K562 (cell line): ENCODE measurements around the gene MED12. TPM values are rescaled to one million over a fixed set of nuclear protein-coding genes. Genes with fewer than 3 reads are reported as not detected.

Experiments
- ATAC-seq: fragments of 200-7000 bp; cut with Tn5 transposase; 3 replicates; pipeline ENCODE4 v1.9.1; 2020; ENCODE audit warnings: moderate library complexity
- BruUV-seq: library from RNA; stranded (reverse); fragments of 400-500 nt; replicated peaks from 2 replicates; lab custom pipeline; 2021; lab: Mats Ljungman, UMichigan
- CTCF ChIA-PET: fragments of 300-600 bp; formaldehyde crosslinking; extraction: SDS; loops from one replicate; lab custom pipeline; 2021; ENCODE audit warnings: low intra/inter-chr PET ratio; lab: Yijun Ruan, JAX
- POLR2A ChIA-PET: fragments of 300-600, 350-650 bp; sonication (Branson Sonifier 250); formaldehyde crosslinking; extraction: SDS; loops from one replicate; lab custom pipeline; 2021; ENCODE audit warnings: antibody characterized with exemption, inconsistent platforms; lab: Yijun Ruan, JAX
- DNase-seq, 4 experiments: peaks; one replicate each; pipeline versions ENCODE4 v3.0.0 to v3.0.0-alpha.2; 2011 to 2018; ENCODE audit warnings: low spot score in 3 of 4, mixed read lengths in 3 of 4; ENCODE audit errors: extremely low read depth in 1 of 4
- FAIRE-seq: peaks from 2 replicates; lab custom pipeline; 2011; peaks lifted over from hg19 to GRCh38; lab: Jason Lieb, UNC
- H2AFZ ChIP-seq: 2 replicates; pipeline ENCODE4 v1.6.0; 2011; ENCODE audit warnings: low read depth, low read length, control low read depth, inconsistent platforms
- H3K27ac ChIP-seq: fragments of 200-600 bp; 3 replicates; pipeline ENCODE4 v1.8.0; 2011; ENCODE audit warnings: low read depth, mild to moderate bottlenecking, control low read depth, inconsistent platforms, low read length, moderate library complexity, mixed read lengths; ENCODE audit errors: extremely low read depth
- H3K27me3 ChIP-seq, 2 experiments: fragments of 300-600 bp in 1 of 2; 2 replicates in 1 of 2; 3 replicates in 1 of 2; pipeline versions ENCODE4 v1.6.0 to v1.8.0; 2011; ENCODE audit warnings: inconsistent platforms in 2 of 2, low read length in 2 of 2, mild to moderate bottlenecking in 1 of 2, mixed read lengths in 1 of 2, moderate library complexity in 1 of 2; ENCODE audit not compliant: control insufficient read depth in 2 of 2, insufficient read depth in 2 of 2
- H3K36me3 ChIP-seq: fragments of 300-600 bp; 3 replicates; pipeline ENCODE4 v1.8.0; 2011; ENCODE audit warnings: mild to moderate bottlenecking, low read length, inconsistent platforms; ENCODE audit not compliant: control insufficient read depth, insufficient read depth
- H3K4me1 ChIP-seq, 2 experiments: fragments of 200-600 bp in 1 of 2; replicated peaks in 1 of 2; 2 replicates in 1 of 2; 3 replicates in 1 of 2; pipeline versions ENCODE4 v1.5.1 to v1.8.0; 2011; ENCODE audit warnings: inconsistent platforms in 2 of 2, low read length in 2 of 2, mild to moderate bottlenecking in 1 of 2, mixed read lengths in 1 of 2, moderate library complexity in 1 of 2; ENCODE audit not compliant: control insufficient read depth in 2 of 2, insufficient read depth in 2 of 2
- H3K4me2 ChIP-seq: 2 replicates; pipeline ENCODE4 v1.6.1; 2011; ENCODE audit warnings: low read length, control low read depth, inconsistent platforms, mixed read lengths; ENCODE audit not compliant: insufficient read depth
- H3K4me3 ChIP-seq: fragments of 200-600 bp; sonication (generic), shearing (Covaris generic); 2 replicates; pipeline ENCODE4 v1.5.1; 2016; ENCODE audit warnings: control low read depth, inconsistent platforms
- H3K79me2 ChIP-seq: fragments of 200-600 bp; 3 replicates; pipeline ENCODE4 v1.8.0; 2011; ENCODE audit warnings: low read length, inconsistent platforms; ENCODE audit not compliant: control insufficient read depth, insufficient read depth
- H3K9ac ChIP-seq, 2 experiments: 2 replicates each; pipeline versions ENCODE4 v1.6.0 to v1.6.1; 2011; ENCODE audit warnings: low read depth in 2 of 2, low read length in 2 of 2, control low read depth in 1 of 2, inconsistent platforms in 1 of 2, mild to moderate bottlenecking in 1 of 2, mixed read lengths in 1 of 2; ENCODE audit not compliant: insufficient read depth in 1 of 2
- H3K9me1 ChIP-seq: one replicate; pipeline ENCODE4 v1.6.0; 2011; ENCODE audit warnings: inconsistent platforms, mild to moderate bottlenecking, low read length, moderate library complexity; ENCODE audit not compliant: control insufficient read depth, insufficient read depth
- H3K9me3 ChIP-seq: replicated peaks from 2 replicates; pipeline ENCODE4 v1.5.1; 2011; ENCODE audit warnings: low read depth, low read length, inconsistent platforms; ENCODE audit not compliant: control insufficient read depth, insufficient read depth
- H4K20me1 ChIP-seq: replicated peaks from 2 replicates; pipeline ENCODE4 v1.6.1; 2011; ENCODE audit warnings: low read length, inconsistent platforms, mixed read lengths; ENCODE audit not compliant: control insufficient read depth, insufficient read depth
- ARID1B ChIP-seq: fragments of 450-650 bp; IDR thresholded peaks from 2 replicates; pipeline ENCODE4 v1.6.1; 2016; ENCODE audit warnings: antibody characterized with exemption, mild to moderate bottlenecking, inconsistent platforms
- HDAC1 ChIP-seq, 2 experiments: fragments of 450-650 bp; IDR thresholded peaks; 2 replicates each; pipeline ENCODE4 v1.6.1; 2016 to 2017; ENCODE audit warnings: inconsistent platforms in 1 of 2, mild to moderate bottlenecking in 1 of 2, moderate library complexity in 1 of 2
- HDAC2 ChIP-seq: fragments of 450-650 bp; IDR thresholded peaks from 2 replicates; pipeline ENCODE4 v1.6.1; 2016; ENCODE audit warnings: mild to moderate bottlenecking
- KDM1A ChIP-seq, 2 experiments: fragments of 450-650 bp; IDR thresholded peaks; 2 replicates each; pipeline ENCODE4 v1.6.1; 2016; ENCODE audit warnings: mild to moderate bottlenecking in 2 of 2
- KLF13 ChIP-seq: fragments of 450-650 bp; IDR thresholded peaks from 2 replicates; pipeline ENCODE4 v1.6.1; 2016; ENCODE audit warnings: missing genetic modification characterization, low read depth, mild to moderate bottlenecking, missing compliant biosample characterization, moderate library complexity, borderline replicate concordance
- L3MBTL2 ChIP-seq: fragments of 450-650 bp; IDR thresholded peaks from 2 replicates; pipeline ENCODE4 v1.6.1; 2016; ENCODE audit warnings: mild to moderate bottlenecking, moderate library complexity
- MLLT1 ChIP-seq, 2 experiments: fragments of 450-650 bp; IDR thresholded peaks; 2 replicates each; pipeline ENCODE4 v1.6.1; 2016
- MTA1 ChIP-seq: fragments of 450-650 bp; IDR thresholded peaks from 2 replicates; pipeline ENCODE4 v1.6.1; 2017; ENCODE audit warnings: borderline replicate concordance
- POLR2A ChIP-seq: fragments of 450-650 bp; conservative IDR thresholded peaks from 2 replicates; pipeline ENCODE4 v1.6.1; 2016
- POLR2B ChIP-seq: fragments of 450-650 bp; IDR thresholded peaks from 2 replicates; pipeline ENCODE4 v1.6.1; 2018; ENCODE audit warnings: low read depth; ENCODE audit not compliant: partially characterized antibody
- SIN3A ChIP-seq, 2 experiments: fragments of 150-350 bp in 1 of 2; IDR thresholded peaks; 2 replicates each; pipeline ENCODE4 v1.6.1; 2011 to 2016; ENCODE audit warnings: borderline replicate concordance in 2 of 2, low read depth in 2 of 2, low read length in 2 of 2, mild to moderate bottlenecking in 2 of 2, moderate library complexity in 2 of 2; ENCODE audit not compliant: control insufficient read depth in 1 of 2
- SP1 ChIP-seq: sonication (generic); formaldehyde crosslinking; IDR thresholded peaks from 2 replicates; pipeline ENCODE4 v1.8.1; 2022; ENCODE audit warnings: mild to moderate bottlenecking, missing genetic modification reagents
- ZNF134 ChIP-seq: fragments of 250-450 bp; sonication (Bioruptor Pico); conservative IDR thresholded peaks from 2 replicates; pipeline ENCODE4 v1.4.0; 2020
- ZNF239 ChIP-seq: fragments of 250-450 bp; sonication (Bioruptor Pico); IDR thresholded peaks from 2 replicates; pipeline ENCODE4 v1.4.0; 2020; ENCODE audit warnings: mild to moderate bottlenecking
- ZNF274 ChIP-seq: IDR thresholded peaks from 2 replicates; pipeline ENCODE4 v1.6.1; 2011; ENCODE audit warnings: low read depth, mild to moderate bottlenecking, low read length, moderate library complexity, borderline replicate concordance
- ZNF398 ChIP-seq: fragments of 250-450 bp; sonication (Bioruptor Pico); IDR thresholded peaks from 2 replicates; pipeline ENCODE4 v1.8.0; 2021; ENCODE audit warnings: moderate library complexity, mild to moderate bottlenecking, inconsistent platforms
- ZNF740 ChIP-seq, 3 experiments: fragments of 200-800 bp in 1 of 3; sonication (Bioruptor generic) in 1 of 3; sonication (generic) in 1 of 3; formaldehyde crosslinking in 1 of 3; IDR thresholded peaks; 2 replicates each; pipeline versions ENCODE4 v1.6.1 to v1.8.0; 2016 to 2022; ENCODE audit warnings: mild to moderate bottlenecking in 2 of 3, missing compliant biosample characterization in 2 of 3, missing genetic modification characterization in 2 of 3, missing genetic modification reagents in 1 of 3
- WGBS: fragments of 100-300 bp; shearing (Covaris generic); methylation state at CpG from one replicate; pipeline ENCODE4 v1.1.6; 2016; ENCODE audit warnings: low coverage, mixed read lengths; ENCODE audit not compliant: insufficient coverage; ENCODE audit errors: missing lambda C conversion rate; 5-methylcytosine and 5-hydroxymethylcytosine counted together
- in situ Hi-C: fragments of 300-500 bp; cut with MboI; formaldehyde crosslinking; loops from 4 replicates; pipeline ENCODE4 v1.15.0; 2018; ENCODE audit warnings: inconsistent platforms, mixed read lengths
- intact Hi-C: fragments of 100-400 bp; cut with micrococcal nuclease; formaldehyde crosslinking; loops from 2 replicates; pipeline ENCODE4 v1.14.2; 2022
- polyA plus RNA-seq, 8 experiments: library from polyadenylated mRNA; depleted of rRNA in 4 of 8; stranded (reverse) in 5 of 8; unstranded in 3 of 8; fragments of >200 nt; fragmentation: Nextera tagmentation in 2 of 8; fragmentation: Illumina TruSeq in 1 of 8; extraction: Ambion mirVana in 2 of 8; extraction: Trizol in 1 of 8; gene quantifications; 2 replicates each; pipeline versions ENCODE4 v1.2.1 to v1.2.3, GENCODE V29; 2011 to 2014; ENCODE audit warnings: inconsistent platforms in 1 of 8, missing spikeins in 1 of 8
- total RNA-seq, 7 experiments: library from RNA; depleted of rRNA in 6 of 7; stranded (reverse); fragments of >200 nt in 6 of 7; fragmentation: Illumina TruSeq in 2 of 7; extraction: Trizol in 2 of 7; gene quantifications; 2 replicates each; pipeline versions ENCODE4 v1.2.1 to v1.2.3, GENCODE V29; 2011 to 2021; ENCODE audit warnings: low replicate concordance in 1 of 7

MED12 gene
- total and polyA plus RNA-seq, 9 of the 15 experiments (the other 6 are each of a cell fraction or from before 2014, with no cell fraction given): 1.6 to 49.7 (median 8.6) TPM

- Histone ChIP-seq H3K27me3 (no peaks in the 10 kb centered on the region), H2AFZ (peak overlapping the region; percentile 87), H3K36me3 (no peaks in the 10 kb centered on the region), H3K9me1 (no peaks in the 10 kb centered on the region), H3K27ac (peak overlapping the region; percentile 65), H3K9ac (peak overlapping the region; percentile 73 to 95), H3K4me2 (peak overlapping the region; percentile 94), H3K4me1 (peaks cover 22 to 27% of the 10 kb centered on the region in 2 experiments; a peak in 4 of 5 replicates), H3K4me3 (peak overlapping the region; percentile 59), H3K9me3 (no peaks in the 10 kb centered on the region), H4K20me1 (no peaks in the 10 kb centered on the region), H3K79me2 (peaks cover 11% of the 10 kb centered on the region)
- TSS peak; percentile 96 for BruUV-seq
- ATAC-seq (peak; percentile 29), FAIRE-seq (no peak), DNase-seq (peak in 3 of 4 experiments; percentile 70 to 77 (median 77))
- in situ Hi-C loops (loop anchor here (5.0 kb wide), 1 partner anchor 81 kb away; no protein-coding TSS in a partner anchor), intact Hi-C loops (no loop called here)
- POLR2A ChIA-PET: interaction anchor here (0.8 kb wide), 1 partner anchor 22 kb away, joined by 4 read pairs; the partner anchor contains the start of gene MED12
- 0% methylated on average over 10 of the region's 46 CpGs for WGBS
- CTCF ChIA-PET: interaction anchor here (1.0 kb wide), 1 partner anchor 83 kb away, joined by 3 read pairs; no protein-coding TSS in a partner anchor
- TF ChIP-seq L3MBTL2 (peak; percentile 43; the same call in 1 of the 2 replicates), SIN3A (IDR thresholded peaks at IDR 0.05; ENCODE audit: borderline replicate concordance in 2 of 2, control insufficient read depth in 1 of 2, low read depth in 2 of 2, low read length in 2 of 2) (no peak), MTA1 (0 out of 2 replicates have a peak, but pooled peaks have one; percentile 40), ARID1B (0 out of 2 replicates have a peak, but pooled peaks have one; percentile 10), POLR2A (no peak), ZNF398 (no peak), POLR2B (peak; percentile 46), ZNF740 (CRISPR knock-in tag; IDR thresholded peaks at IDR 0.05) (peak; percentile 31; the same call in 1 of the 2 replicates), ZNF740 (tag; IDR thresholded peaks at IDR 0.05) (no peak), HDAC2 (0 out of 2 replicates have a peak, but pooled peaks have one; percentile 22), KLF13 (tag) (no peak), ZNF274 (no peak), ZNF239 (no peak), MLLT1 (IDR thresholded peaks at IDR 0.05) (peak in 1 of 2 experiments; percentile 20; a peak in 1 of 4 replicates), SP1 (CRISPR knock-in tag) (no peak), HDAC1 (IDR thresholded peaks at IDR 0.05) (peak in 1 of 2 experiments; percentile 22; a peak in 1 of 4 replicates), KDM1A (IDR thresholded peaks at IDR 0.05) (0 out of 4 replicates have a peak, but pooled peaks of 1 of the 2 experiments have one; percentile 34), ZNF134 (no peak)
Measured at GRCh38 chrX:71095981-71096759, 22.2 kb upstream of the MED12 start.
